ENCODE measurements around the gene NDUFS8. TPM values are rescaled to one million over a fixed set of nuclear protein-coding genes. Genes with fewer than 3 reads are reported as not detected.

Gene NDUFS8
- polyA plus RNA-seq, 1 donor, result 68.5 TPM

DNA sequence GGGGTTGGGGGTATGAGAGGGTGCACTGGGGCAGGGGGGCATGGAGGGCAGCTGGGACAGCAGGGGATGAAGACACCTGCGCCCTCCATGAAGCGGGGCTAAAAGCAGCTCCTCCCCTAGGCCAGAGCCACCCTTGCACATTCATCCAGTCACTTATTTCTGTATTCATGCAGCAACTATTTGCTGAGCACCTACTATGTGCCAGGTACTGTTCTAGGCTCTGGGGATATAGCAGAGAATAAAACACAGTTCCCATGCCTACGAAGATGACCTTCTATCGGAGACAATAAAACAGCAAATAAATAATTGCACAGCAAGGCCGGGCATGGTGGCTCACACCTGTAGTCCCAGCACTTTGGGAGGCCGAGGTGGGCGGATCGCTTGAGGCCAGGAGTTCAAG, 15.0 kb upstream of the NDUFS8 start:
- no peak for DNase-seq (ENCODE audit: low read depth)

GRCh38 chr11:68016161-68016903, 14.1 kb upstream of the NDUFS8 start:
- DNase-seq (ENCODE audit: low read depth), result no peak

DNA sequence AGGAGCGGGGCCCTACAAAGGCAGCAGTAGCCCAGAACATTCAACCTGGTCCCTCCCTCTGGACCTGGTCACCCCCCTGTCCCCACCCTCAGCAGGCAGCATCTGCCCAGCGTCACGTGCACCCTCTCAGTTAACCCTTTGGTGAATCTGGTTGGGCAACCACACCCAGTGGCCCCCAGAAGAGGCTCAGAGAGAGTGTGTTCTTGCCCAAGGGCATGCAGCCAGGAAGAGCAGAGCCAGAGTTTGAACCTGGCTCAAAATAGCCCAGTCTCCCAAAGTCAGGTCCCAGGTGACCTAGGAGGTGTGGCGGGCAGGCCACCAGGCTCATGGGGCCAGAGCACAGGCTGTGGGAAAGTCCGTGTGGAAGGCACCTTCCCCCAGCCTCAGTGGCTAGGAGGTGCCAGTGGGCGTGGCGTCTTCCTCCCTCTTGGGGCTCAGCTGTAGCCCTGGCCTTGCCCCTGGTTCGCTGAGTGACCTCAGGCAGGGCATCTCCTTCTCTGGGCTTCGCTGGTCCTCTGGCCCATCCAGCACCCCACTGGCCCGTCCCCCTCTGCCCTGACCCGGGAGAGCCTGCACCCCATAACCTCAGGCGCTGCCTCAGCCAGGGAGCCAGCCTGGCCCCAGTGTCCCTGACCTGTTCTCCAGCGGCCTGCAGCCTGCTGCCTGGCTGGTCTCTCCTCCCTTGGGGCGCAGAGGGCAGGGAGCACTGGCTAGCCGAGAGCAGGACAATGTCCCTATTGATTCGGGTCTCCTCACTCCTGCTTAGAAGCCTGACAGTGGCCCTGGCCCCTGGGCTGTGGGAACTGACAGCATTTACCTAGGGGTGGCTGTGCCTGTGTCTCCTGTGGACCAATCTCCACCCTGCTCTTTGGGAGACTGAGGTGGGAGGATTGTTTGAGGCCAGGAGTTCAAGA, 13.3 kb upstream of the NDUFS8 start:
- no peak for DNase-seq (ENCODE audit: low read depth)

- no peak for DNase-seq (ENCODE audit: low read depth)
Observed at GRCh38 chr11:68017980-68018729, 12.3 kb upstream of the NDUFS8 start.

GRCh38 chr11:68018730-68019190, 11.7 kb upstream of the NDUFS8 start:
- no peak for DNase-seq (ENCODE audit: low read depth)

- DNase-seq (ENCODE audit: low read depth), result no peak
Observed at GRCh38 chr11:68019486-68019885, 11.0 kb upstream of the NDUFS8 start.

- DNase-seq (ENCODE audit: low read depth), result no peak
Observed at GRCh38 chr11:68020575-68020974, 9.9 kb upstream of the NDUFS8 start.

DNA sequence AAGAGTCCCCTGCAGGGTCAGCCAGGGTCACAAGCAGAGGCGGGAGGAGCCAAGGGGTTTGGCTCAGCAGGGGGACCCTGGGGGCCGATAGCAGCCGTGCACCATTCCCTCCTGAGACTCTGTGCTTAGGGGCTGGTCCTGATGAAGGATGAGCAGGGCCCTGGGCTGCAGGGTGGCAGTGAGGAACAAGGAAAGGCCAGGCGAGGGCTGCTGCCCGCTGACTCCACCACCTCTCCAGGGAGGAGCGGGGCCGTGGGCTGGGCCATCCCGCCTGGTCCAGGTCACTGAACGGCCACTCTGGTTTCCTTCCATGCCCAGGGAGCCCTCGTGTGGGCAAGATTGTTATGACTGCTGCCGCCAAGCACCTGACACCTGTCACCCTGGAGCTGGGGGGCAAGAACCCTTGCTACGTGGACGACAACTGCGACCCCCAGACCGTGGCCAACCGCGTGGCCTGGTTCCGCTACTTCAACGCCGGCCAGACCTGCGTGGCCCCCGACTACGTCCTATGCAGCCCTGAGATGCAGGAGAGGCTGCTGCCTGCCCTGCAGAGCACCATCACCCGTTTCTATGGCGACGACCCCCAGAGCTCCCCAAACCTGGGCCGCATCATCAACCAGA, 9.2 kb upstream of the NDUFS8 start:
- no peak for DNase-seq (ENCODE audit: low read depth)

GRCh38 chr11:68022531-68022930, 8.0 kb upstream of the NDUFS8 start:
- DNase-seq (ENCODE audit: low read depth), result no peak

DNA sequence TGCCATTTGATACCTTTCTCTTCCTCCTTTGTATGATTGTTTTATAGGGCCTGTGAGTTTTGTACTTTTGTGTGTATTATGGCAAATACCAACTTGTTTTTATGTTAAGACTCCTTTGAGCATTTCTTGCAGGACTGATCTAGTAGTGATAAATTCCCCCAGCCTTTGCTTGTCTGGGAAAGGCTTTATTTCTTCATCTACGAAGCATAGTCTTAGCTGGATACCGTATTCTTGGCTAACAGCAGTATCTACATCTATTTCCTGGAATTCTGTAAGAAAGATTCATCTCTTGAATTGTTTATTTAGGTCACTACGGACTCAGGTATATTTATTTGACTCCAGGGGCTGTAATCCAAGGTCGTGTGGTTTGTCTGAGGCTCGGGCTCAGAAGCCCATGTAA, 6.0 kb upstream of the NDUFS8 start:
- DNase-seq (ENCODE audit: low read depth), result no peak

GRCh38 chr11:68025047-68025446, 5.4 kb upstream of the NDUFS8 start:
- no peak for DNase-seq (ENCODE audit: low read depth)

DNA sequence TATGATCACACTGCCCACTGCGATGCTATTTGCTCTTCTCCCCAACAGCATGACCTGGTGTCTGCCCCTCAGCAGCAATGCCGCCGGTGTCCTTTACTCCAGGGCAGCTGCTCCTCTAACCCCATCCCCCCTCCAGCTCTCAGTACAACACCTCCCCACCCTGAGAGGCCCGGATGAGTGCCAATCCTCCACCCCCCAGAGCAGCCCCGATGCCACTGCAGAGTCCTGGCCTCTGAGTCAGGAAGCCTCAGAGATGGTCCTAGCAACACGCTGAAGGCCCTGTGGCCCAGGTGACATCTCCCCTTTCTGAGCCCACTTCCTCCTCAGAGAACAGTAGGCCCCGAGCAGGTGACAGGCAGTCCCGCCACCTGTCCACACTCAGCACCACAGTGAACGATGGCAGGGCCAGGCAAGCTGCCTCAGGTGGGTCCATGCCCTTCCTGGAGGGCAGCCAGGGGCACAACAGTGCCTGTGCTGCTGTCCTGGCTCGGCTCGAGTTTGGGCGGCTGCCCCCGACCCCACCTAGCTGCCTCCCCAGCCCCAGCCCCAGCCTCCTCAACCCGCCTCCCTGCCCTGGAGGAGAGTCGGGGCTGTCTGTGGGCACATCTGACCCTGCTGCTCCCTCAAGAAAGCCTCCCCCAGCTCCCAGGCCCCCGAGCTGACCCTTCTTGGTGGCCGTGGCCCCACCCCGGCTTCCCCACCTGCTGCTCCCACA, 3.9 kb upstream of the NDUFS8 start:
- no peak for DNase-seq (ENCODE audit: low read depth)

- DNase-seq (ENCODE audit: low read depth), result no peak
Observed at GRCh38 chr11:68027667-68028066, 2.8 kb upstream of the NDUFS8 start.

DNA sequence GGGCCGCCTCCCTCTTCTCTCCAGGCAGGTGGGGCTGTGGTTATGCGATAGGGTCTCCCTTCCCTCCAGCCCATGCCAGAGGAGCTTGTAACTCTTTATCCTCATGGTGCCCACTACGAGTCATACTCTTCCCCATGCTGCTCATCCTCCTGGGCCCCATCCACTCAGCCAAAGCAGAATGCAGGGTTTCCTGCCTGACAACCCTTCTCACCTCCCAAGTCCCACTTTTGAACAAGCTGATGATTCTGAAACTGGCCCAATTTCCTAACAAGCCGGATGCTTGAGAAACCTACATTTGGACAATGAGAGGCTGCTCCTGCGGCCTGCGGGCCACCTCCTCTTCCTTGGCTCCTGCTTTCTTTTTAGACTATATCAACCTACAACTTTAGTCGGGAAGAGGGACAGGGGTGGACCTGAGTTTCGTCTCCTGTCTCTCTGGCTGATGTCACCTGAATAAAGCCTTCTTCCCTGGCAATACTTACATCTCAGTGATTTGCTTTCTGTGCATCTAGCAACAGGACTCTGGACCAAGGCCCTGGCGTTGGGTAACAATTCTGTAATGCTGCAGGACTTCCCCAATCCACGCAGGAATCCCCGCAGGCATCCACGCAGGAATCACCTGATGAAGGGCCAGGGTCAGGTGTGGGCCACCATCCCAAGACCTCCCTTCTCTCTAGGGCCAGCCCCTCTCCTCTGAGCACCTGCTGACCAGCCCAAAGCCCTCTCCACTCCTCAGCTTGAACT, 1.5 kb upstream of the NDUFS8 start:
- no peak for DNase-seq (ENCODE audit: low read depth)

DNA sequence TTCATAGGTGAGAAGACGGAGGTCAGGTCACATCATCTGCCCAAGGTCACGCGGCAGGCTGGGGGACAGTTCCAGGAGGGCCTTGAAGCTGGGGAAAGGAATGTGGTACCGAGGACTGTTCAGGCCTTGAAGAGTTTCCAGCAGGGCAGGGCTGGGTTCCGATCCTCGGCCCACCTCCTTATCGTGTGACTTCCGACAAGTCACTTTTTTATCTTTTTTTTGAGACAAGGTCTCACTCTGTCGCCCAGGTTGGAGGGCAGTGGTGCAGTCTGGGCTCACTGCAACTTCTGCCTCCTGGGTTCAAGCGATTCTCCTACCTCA, 623 bp downstream of the NDUFS8 start:
- DNase-seq (ENCODE audit: low read depth), result no peak

DNA sequence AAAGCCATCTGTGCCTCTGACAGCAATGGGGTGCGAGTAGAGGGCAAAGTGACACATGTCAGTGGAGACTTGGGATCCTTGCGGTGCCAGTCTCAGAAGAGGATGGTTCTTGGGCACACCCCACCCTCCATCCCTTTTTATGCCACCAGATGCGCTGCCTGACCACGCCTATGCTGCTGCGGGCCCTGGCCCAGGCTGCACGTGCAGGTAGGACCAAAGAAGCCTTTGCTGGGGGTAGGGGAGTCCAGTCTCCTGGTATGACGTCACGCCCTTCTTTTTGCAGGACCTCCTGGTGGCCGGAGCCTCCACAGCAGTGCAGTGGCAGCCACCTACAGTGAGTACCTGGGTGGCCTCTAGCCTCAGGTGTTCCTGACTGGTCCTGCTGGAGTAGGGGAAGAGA, 1.5 kb downstream of the NDUFS8 start:
- DNase-seq (ENCODE audit: low read depth), result no peak

- no peak for DNase-seq (ENCODE audit: low read depth)
Observed at GRCh38 chr11:68032997-68033707, 2.7 kb downstream of the NDUFS8 start.

- DNase-seq (ENCODE audit: low read depth), result no peak
Observed at GRCh38 chr11:68033708-68034045, 3.2 kb downstream of the NDUFS8 start.

- DNase-seq (ENCODE audit: low read depth), result no peak
Observed at GRCh38 chr11:68035266-68035876, 4.9 kb downstream of the NDUFS8 start.

Measured in forelimb muscle (tissue), 1 donor.